ENCODE measurements around the gene EXPH5.

The EXPH5 gene

DNA sequence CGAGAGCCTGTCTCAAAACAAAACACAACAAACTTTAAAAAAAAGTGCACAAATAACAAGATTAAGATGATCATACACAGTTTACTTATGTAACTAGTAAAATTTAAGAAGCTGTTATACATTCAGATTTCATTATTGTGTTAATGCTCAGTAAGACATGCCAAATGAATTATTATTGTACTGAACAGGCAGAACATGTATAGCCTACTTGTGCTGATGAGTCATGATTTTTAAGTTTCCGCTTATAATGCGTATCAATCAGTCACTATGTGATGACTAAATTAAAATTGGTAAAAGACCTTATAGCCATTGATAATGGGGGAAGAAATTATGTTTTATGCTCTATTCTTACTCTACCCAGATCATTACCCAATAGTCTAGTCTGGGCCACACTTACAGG, 20.5 kb upstream of the EXPH5 start:
- Histone ChIP-seq H3K79me1 (replicated peaks; ENCODE audit: low read length, poor library complexity, severe bottlenecking) (no peaks in the 10 kb centered on the region), H4K8ac (ENCODE audit: low read length) (no peak overlapping the region), H3K14ac (ENCODE audit: low read length in 2 of 2) (no peak overlapping the region), H3K4ac (ENCODE audit: low read depth in 1 of 2, low read length in 2 of 2) (no peak overlapping the region), H3K18ac (ENCODE audit: low read depth in 1 of 2, low read length in 2 of 2) (no peak overlapping the region), H2AK5ac (ENCODE audit: low read length, severe bottlenecking) (no peak overlapping the region), H4K91ac (ENCODE audit: low read length) (no peak overlapping the region), H2BK15ac (ENCODE audit: low read depth, poor library complexity, severe bottlenecking) (no peak overlapping the region), H2BK12ac (ENCODE audit: low read length in 2 of 2) (no peak overlapping the region), H3K9me3 (ENCODE audit: control insufficient read depth, low read length) (no peaks in the 10 kb centered on the region), H3K4me1 (ENCODE audit: control insufficient read depth, insufficient read depth, low read depth, low read length) (peaks cover 2% of the 10 kb centered on the region), H3K9ac (ENCODE audit: low read length) (no peak overlapping the region), H3K27ac (ENCODE audit: low read length, poor library complexity, severe bottlenecking) (no peak overlapping the region), H3K23ac (ENCODE audit: low read length in 2 of 2) (no peak overlapping the region), H2AFZ (ENCODE audit: low read depth, low read length) (no peak overlapping the region), H2BK5ac (ENCODE audit: low read depth, low read length, poor library complexity, severe bottlenecking) (no peak overlapping the region), H2BK120ac (ENCODE audit: low read depth, low read length) (no peak overlapping the region), H3K27me3 (ENCODE audit: control insufficient read depth in 1 of 2, insufficient read depth in 1 of 2, low read length in 2 of 2) (no peaks in the 10 kb centered on the region), H3K4me2 (ENCODE audit: low read length, poor library complexity, severe bottlenecking) (no peak overlapping the region), H3K36me3 (ENCODE audit: control insufficient read depth in 1 of 2, insufficient read depth in 2 of 2, low read depth in 1 of 2, low read length in 2 of 2) (no peaks in the 10 kb centered on the region), H3K4me3 (ENCODE audit: insufficient read depth in 1 of 2, low read depth in 1 of 2, low read length in 2 of 2) (no peak overlapping the region)
- DNase-seq = no peak
- WGBS = 80% methylated on average over 1 of the region's 3 CpGs

DNA sequence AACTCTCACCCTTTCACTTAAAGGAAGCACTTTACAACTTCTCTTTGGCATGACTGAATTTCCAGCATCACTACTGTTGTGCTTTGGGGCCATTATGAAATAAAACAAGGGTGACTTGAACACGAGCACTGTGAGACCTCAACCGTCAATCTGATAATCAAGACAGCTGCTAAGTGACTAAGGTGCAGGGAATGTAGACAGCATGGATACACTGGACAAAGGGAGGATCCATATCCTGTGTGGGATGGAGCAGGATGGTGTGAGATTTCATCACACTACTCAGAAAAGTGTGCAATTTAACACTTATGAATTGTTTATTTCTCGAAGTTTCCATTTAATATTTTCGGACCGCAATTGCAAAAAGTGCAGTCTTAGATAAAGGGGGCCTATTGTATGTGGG, 16.1 kb upstream of the EXPH5 start:
- Histone ChIP-seq H2BK5ac (ENCODE audit: low read depth, low read length, poor library complexity, severe bottlenecking) (no peak overlapping the region), H4K8ac (ENCODE audit: low read length) (no peak overlapping the region), H3K36me3 (ENCODE audit: control insufficient read depth in 1 of 2, insufficient read depth in 2 of 2, low read depth in 1 of 2, low read length in 2 of 2) (no peaks in the 10 kb centered on the region), H3K4me3 (ENCODE audit: insufficient read depth in 1 of 2, low read depth in 1 of 2, low read length in 2 of 2) (no peak overlapping the region), H3K18ac (ENCODE audit: low read depth in 1 of 2, low read length in 2 of 2) (no peak overlapping the region), H3K9ac (ENCODE audit: low read length) (no peak overlapping the region), H2AFZ (ENCODE audit: low read depth, low read length) (peak overlapping the region; percentile 53), H3K14ac (ENCODE audit: low read length in 2 of 2) (no peak overlapping the region), H3K9me3 (ENCODE audit: control insufficient read depth, low read length) (no peaks in the 10 kb centered on the region), H3K4me2 (ENCODE audit: low read length, poor library complexity, severe bottlenecking) (no peak overlapping the region), H3K27ac (ENCODE audit: low read length, poor library complexity, severe bottlenecking) (no peak overlapping the region), H2AK5ac (ENCODE audit: low read length, severe bottlenecking) (no peak overlapping the region), H2BK15ac (ENCODE audit: low read depth, poor library complexity, severe bottlenecking) (no peak overlapping the region), H3K23ac (ENCODE audit: low read length in 2 of 2) (no peak overlapping the region), H3K4ac (ENCODE audit: low read depth in 1 of 2, low read length in 2 of 2) (no peak overlapping the region), H3K27me3 (ENCODE audit: control insufficient read depth in 1 of 2, insufficient read depth in 1 of 2, low read length in 2 of 2) (peaks cover 0 to 3% of the 10 kb centered on the region in 2 experiments), H4K91ac (ENCODE audit: low read length) (no peak overlapping the region), H2BK120ac (ENCODE audit: low read depth, low read length) (no peak overlapping the region), H3K79me1 (replicated peaks; ENCODE audit: low read length, poor library complexity, severe bottlenecking) (no peaks in the 10 kb centered on the region), H3K4me1 (ENCODE audit: control insufficient read depth, insufficient read depth, low read depth, low read length) (peaks cover 3% of the 10 kb centered on the region), H2BK12ac (ENCODE audit: low read length in 2 of 2) (no peak overlapping the region)
- WGBS = 34% methylated on average over 5 of the region's 5 CpGs
- DNase-seq = peak; percentile 73

DNA sequence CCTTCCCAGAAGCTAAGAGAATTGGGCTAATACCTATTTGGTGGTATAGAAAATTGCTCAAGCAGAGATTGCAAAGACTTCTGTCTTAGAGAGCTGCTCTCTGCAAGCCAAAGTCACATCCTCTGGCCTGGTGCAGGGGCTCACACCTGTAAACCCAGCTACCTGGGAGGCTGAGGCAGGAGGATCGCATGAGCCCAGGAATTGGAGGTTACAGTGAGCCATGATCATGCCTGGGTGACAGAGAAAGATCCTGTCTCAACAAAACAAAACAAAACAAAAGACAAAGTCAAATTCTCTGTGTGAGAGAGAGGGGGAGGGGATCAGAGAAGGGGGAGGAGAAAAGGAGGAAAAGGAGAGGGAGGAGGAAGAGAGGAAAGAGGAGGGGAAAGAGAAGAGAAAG, 15.0 kb upstream of the EXPH5 start:
- Histone ChIP-seq H3K4me2 (ENCODE audit: low read length, poor library complexity, severe bottlenecking) (no peak overlapping the region), H3K36me3 (ENCODE audit: control insufficient read depth in 1 of 2, insufficient read depth in 2 of 2, low read depth in 1 of 2, low read length in 2 of 2) (no peaks in the 10 kb centered on the region), H3K9me3 (ENCODE audit: control insufficient read depth, low read length) (no peaks in the 10 kb centered on the region), H3K23ac (ENCODE audit: low read length in 2 of 2) (no peak overlapping the region), H3K9ac (ENCODE audit: low read length) (no peak overlapping the region), H2AFZ (ENCODE audit: low read depth, low read length) (no peak overlapping the region), H4K91ac (ENCODE audit: low read length) (no peak overlapping the region), H2BK12ac (ENCODE audit: low read length in 2 of 2) (no peak overlapping the region), H2BK15ac (ENCODE audit: low read depth, poor library complexity, severe bottlenecking) (no peak overlapping the region), H3K27me3 (ENCODE audit: control insufficient read depth in 1 of 2, insufficient read depth in 1 of 2, low read length in 2 of 2) (peaks cover 0 to 3% of the 10 kb centered on the region in 2 experiments), H3K79me1 (replicated peaks; ENCODE audit: low read length, poor library complexity, severe bottlenecking) (no peaks in the 10 kb centered on the region), H2BK5ac (ENCODE audit: low read depth, low read length, poor library complexity, severe bottlenecking) (no peak overlapping the region), H2AK5ac (ENCODE audit: low read length, severe bottlenecking) (no peak overlapping the region), H3K18ac (ENCODE audit: low read depth in 1 of 2, low read length in 2 of 2) (no peak overlapping the region), H2BK120ac (ENCODE audit: low read depth, low read length) (no peak overlapping the region), H3K4me1 (ENCODE audit: control insufficient read depth, insufficient read depth, low read depth, low read length) (peaks cover 3% of the 10 kb centered on the region), H4K8ac (ENCODE audit: low read length) (peak overlapping the region; percentile 50), H3K14ac (ENCODE audit: low read length in 2 of 2) (no peak overlapping the region), H3K27ac (ENCODE audit: low read length, poor library complexity, severe bottlenecking) (no peak overlapping the region), H3K4me3 (ENCODE audit: insufficient read depth in 1 of 2, low read depth in 1 of 2, low read length in 2 of 2) (no peak overlapping the region), H3K4ac (ENCODE audit: low read depth in 1 of 2, low read length in 2 of 2) (no peak overlapping the region)
- no peak for DNase-seq
- no CpG with 5 or more reads among the region's 1 CpG for WGBS

DNA sequence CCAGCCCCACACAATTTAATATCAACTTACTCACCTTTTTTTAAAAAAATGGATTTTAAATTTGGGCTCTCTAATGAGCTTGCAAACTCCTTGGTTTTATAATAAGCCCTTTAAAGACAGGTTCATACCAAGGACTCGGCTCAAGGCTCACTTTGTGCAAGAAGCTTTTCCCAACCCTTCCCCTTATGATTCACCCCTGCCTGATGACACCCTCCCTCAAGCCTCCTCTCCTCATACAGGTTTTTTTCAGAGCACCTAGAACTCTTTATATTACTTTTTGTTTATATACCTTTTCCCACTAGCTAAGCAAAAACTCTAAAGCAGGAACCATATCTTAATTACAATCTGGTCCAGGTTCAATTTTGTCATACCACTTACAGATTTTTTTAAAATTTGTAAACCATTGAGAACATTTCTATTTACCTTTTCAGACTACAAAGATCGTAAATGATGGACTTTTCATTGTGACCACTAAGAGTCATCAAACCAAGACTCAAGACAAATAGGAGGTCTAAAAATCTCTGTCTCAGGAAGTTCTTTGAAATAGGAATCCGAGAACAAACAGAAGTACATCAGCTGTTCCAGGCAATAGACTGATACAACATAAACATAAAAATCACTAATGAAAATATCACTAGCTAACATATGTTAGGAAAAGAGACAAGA, 13.1 kb upstream of the EXPH5 start:
- H3K14ac ChIP-seq (ENCODE audit: low read length in 2 of 2) = no peak overlapping the region
- no peak overlapping the region for H3K4me2 ChIP-seq (ENCODE audit: low read length, poor library complexity, severe bottlenecking)
- H2BK12ac ChIP-seq (ENCODE audit: low read length in 2 of 2) = no peak overlapping the region
- H3K36me3 ChIP-seq (ENCODE audit: control insufficient read depth in 1 of 2, insufficient read depth in 2 of 2, low read depth in 1 of 2, low read length in 2 of 2) = no peaks in the 10 kb centered on the region
- no peak overlapping the region for H3K4ac ChIP-seq (ENCODE audit: low read depth in 1 of 2, low read length in 2 of 2)
- H3K27ac ChIP-seq (ENCODE audit: low read length, poor library complexity, severe bottlenecking) = no peak overlapping the region
- no peak overlapping the region for H3K23ac ChIP-seq (ENCODE audit: low read length in 2 of 2)
- no peaks in the 10 kb centered on the region for H3K9me3 ChIP-seq (ENCODE audit: control insufficient read depth, low read length)
- no peak overlapping the region for H2BK5ac ChIP-seq (ENCODE audit: low read depth, low read length, poor library complexity, severe bottlenecking)
- no peak overlapping the region for H2AFZ ChIP-seq (ENCODE audit: low read depth, low read length)
- no peak overlapping the region for H4K8ac ChIP-seq (ENCODE audit: low read length)
- no peak for DNase-seq
- H3K27me3 ChIP-seq (ENCODE audit: control insufficient read depth in 1 of 2, insufficient read depth in 1 of 2, low read length in 2 of 2) = peaks cover 0 to 3% of the 10 kb centered on the region in 2 experiments
- no peak overlapping the region for H2BK15ac ChIP-seq (ENCODE audit: low read depth, poor library complexity, severe bottlenecking)
- H3K4me3 ChIP-seq (ENCODE audit: insufficient read depth in 1 of 2, low read depth in 1 of 2, low read length in 2 of 2) = no peak overlapping the region
- no peak overlapping the region for H4K91ac ChIP-seq (ENCODE audit: low read length)
- H3K9ac ChIP-seq (ENCODE audit: low read length) = no peak overlapping the region
- H3K79me1 ChIP-seq (replicated peaks; ENCODE audit: low read length, poor library complexity, severe bottlenecking) = no peaks in the 10 kb centered on the region
- peaks cover 5% of the 10 kb centered on the region for H3K4me1 ChIP-seq (ENCODE audit: control insufficient read depth, insufficient read depth, low read depth, low read length)
- H2BK120ac ChIP-seq (ENCODE audit: low read depth, low read length) = no peak overlapping the region
- no peak overlapping the region for H3K18ac ChIP-seq (ENCODE audit: low read depth in 1 of 2, low read length in 2 of 2)
- H2AK5ac ChIP-seq (ENCODE audit: low read length, severe bottlenecking) = no peak overlapping the region
- 79% methylated on average over 2 of the region's 3 CpGs for WGBS

Measured in mesenchymal stem cell (in vitro differentiated cells and primary cell).